Panc1 (cell line): ENCODE data around the gene AFF2. TPM values are rescaled to one million over a fixed set of nuclear protein-coding genes. Genes with fewer than 3 reads are reported as not detected.

Source experiments
- ATAC-seq: fragments of 200-7000 bp; cut with Tn5 transposase; 2 replicates; pipeline ENCODE4 v1.9.1; 2020; ENCODE audit warnings: mild to moderate bottlenecking, moderate library complexity
- BruUV-seq: library from RNA; stranded (reverse); fragments of 400-500 nt; replicated peaks from 2 replicates; lab custom pipeline; 2021; lab: Mats Ljungman, UMichigan
- CTCF ChIA-PET: fragments of 300-600 bp; sonication (Branson Sonifier 250); formaldehyde crosslinking; loops from one replicate; lab custom pipeline; 2022; ENCODE audit warnings: antibody characterized with exemption; lab: Charles Lee
- POLR2A ChIA-PET: fragments of 300-600 bp; sonication (Branson Sonifier 250); formaldehyde crosslinking; loops from one replicate; lab custom pipeline; 2022; ENCODE audit warnings: antibody characterized with exemption; lab: Charles Lee
- DNase-seq: peaks from one replicate; pipeline ENCODE4 v3.0.0-alpha.2; 2010; ENCODE audit warnings: low read depth, low spot score
- H3K27ac ChIP-seq: 2 replicates; pipeline ENCODE4 v1.5.1; 2011; ENCODE audit warnings: mild to moderate bottlenecking, low read length, inconsistent platforms
- H3K27me3 ChIP-seq: fragments of 200-500 bp; sonication (Bioruptor generic); 2 replicates; pipeline ENCODE4 v1.6.0; 2014; ENCODE audit warnings: low read length, inconsistent platforms; ENCODE audit not compliant: control insufficient read depth, insufficient read depth
- H3K36me3 ChIP-seq: fragments of 200-500 bp; sonication (Bioruptor generic); 2 replicates; pipeline ENCODE4 v1.5.1; 2014; ENCODE audit warnings: inconsistent platforms, mild to moderate bottlenecking, low read length, moderate library complexity; ENCODE audit not compliant: control insufficient read depth, insufficient read depth
- H3K4me1 ChIP-seq: 2 replicates; pipeline ENCODE4 v1.5.1; 2011; ENCODE audit warnings: inconsistent platforms, mild to moderate bottlenecking, low read length, moderate library complexity; ENCODE audit not compliant: control insufficient read depth, insufficient read depth
- H3K4me3 ChIP-seq, 2 experiments: 2 replicates each; pipeline ENCODE4 v1.5.1; 2011 to 2012; ENCODE audit warnings: low read depth in 2 of 2, low read length in 2 of 2, mild to moderate bottlenecking in 2 of 2, inconsistent platforms in 1 of 2, moderate library complexity in 1 of 2
- H3K9me3 ChIP-seq: fragments of 200-500 bp; sonication (Bioruptor generic); 2 replicates; pipeline ENCODE4 v1.5.1; 2014; ENCODE audit warnings: low read depth, mild to moderate bottlenecking, inconsistent platforms, low read length, moderate library complexity; ENCODE audit not compliant: control insufficient read depth, insufficient read depth
- CTCF ChIP-seq: fragments of 450-650 bp; IDR thresholded peaks from 2 replicates; pipeline ENCODE4 v1.5.1; 2017; ENCODE audit warnings: mild to moderate bottlenecking
- POLR2AphosphoS5 ChIP-seq: IDR thresholded peaks from 2 replicates; pipeline ENCODE4 v1.6.1; 2012; ENCODE audit warnings: mild to moderate bottlenecking, low read depth, low read length, moderate library complexity
- REST ChIP-seq, 2 experiments: IDR thresholded peaks; 2 replicates each; pipeline ENCODE4 v1.6.1; 2011 to 2012; ENCODE audit warnings: low read depth in 2 of 2, control low read depth in 1 of 2, low read length in 1 of 2, mild to moderate bottlenecking in 1 of 2, moderate library complexity in 1 of 2; ENCODE audit not compliant: insufficient read depth in 1 of 2
- SIN3A ChIP-seq: IDR thresholded peaks from 2 replicates; pipeline ENCODE4 v1.6.1; 2012; ENCODE audit warnings: low read depth, mild to moderate bottlenecking, low read length, moderate library complexity, borderline replicate concordance; ENCODE audit not compliant: insufficient read depth
- TCF7L2 ChIP-seq: IDR thresholded peaks from 2 replicates; pipeline ENCODE4 v1.6.1; 2011; ENCODE audit warnings: mild to moderate bottlenecking, low read depth, low read length, inconsistent platforms
- in situ Hi-C: cut with HindIII; loops from 2 replicates; pipeline ENCODE4 v1.10.0; 2016; ENCODE audit warnings: low sequenced_read_pairs, low pct_unique_long_range_greater_than_20kb
- intact Hi-C: fragments of 100-400 bp; cut with micrococcal nuclease; formaldehyde crosslinking; loops from one replicate; pipeline ENCODE4 v1.10.0; 2022; ENCODE audit not compliant: unreplicated experiment
- total RNA-seq: library from RNA; stranded (reverse); gene quantifications from one replicate; pipeline ENCODE4 v1.2.1, GENCODE V29; 2021; ENCODE audit not compliant: unreplicated experiment

Gene AFF2
- total RNA-seq, 1 experiment from 2014 or later, result 0.05 TPM

GRCh38 chrX:148662014-148662413, 161.6 kb downstream of the AFF2 start:
- ChIA-PET POLR2A (interaction anchor here (0.6 kb wide), 1 partner anchor 1278 kb away, joined by 8 read pairs; no protein-coding TSS in a partner anchor), CTCF (no interaction called here)
- Histone ChIP-seq H3K4me1 (no peaks in the 10 kb centered on the region), H3K36me3 (no peaks in the 10 kb centered on the region), H3K27me3 (no peaks in the 10 kb centered on the region), H3K4me3 (no peak overlapping the region), H3K9me3 (no peaks in the 10 kb centered on the region), H3K27ac (no peak overlapping the region)
- in situ Hi-C loops (no loop called here), intact Hi-C loops (no loop called here)
- BruUV-seq, result no TSS peak
- TF ChIP-seq REST (IDR thresholded peaks at IDR 0.05; ENCODE audit: insufficient read depth in 1 of 2, low read depth in 2 of 2, low read length in 1 of 2), result no peak
- TF ChIP-seq POLR2AphosphoS5, result no peak
- TF ChIP-seq SIN3A, result no peak
- TF ChIP-seq CTCF, result no peak
- no peak for TF ChIP-seq TCF7L2
- DNase-seq (no peak), ATAC-seq (no peak)

GRCh38 chrX:148664171-148664570, 163.8 kb downstream of the AFF2 start:
- H3K9me3 ChIP-seq, result no peaks in the 10 kb centered on the region
- TF ChIP-seq POLR2AphosphoS5 (no peak), REST (IDR thresholded peaks at IDR 0.05; ENCODE audit: insufficient read depth in 1 of 2, low read depth in 2 of 2, low read length in 1 of 2) (no peak), TCF7L2 (no peak), CTCF (no peak), SIN3A (no peak)
- no peak for ATAC-seq
- no peaks in the 10 kb centered on the region for H3K36me3 ChIP-seq
- no peak overlapping the region for H3K4me3 ChIP-seq
- BruUV-seq, result no TSS peak
- ChIA-PET POLR2A (no interaction called here), CTCF (no interaction called here)
- in situ Hi-C loops, result no loop called here
- H3K4me1 ChIP-seq, result no peaks in the 10 kb centered on the region
- no peak overlapping the region for H3K27ac ChIP-seq
- no peak for DNase-seq
- no peaks in the 10 kb centered on the region for H3K27me3 ChIP-seq
- intact Hi-C loops, result no loop called here
